ENCODE results near the gene LRRC9.

The LRRC9 gene

DNA sequence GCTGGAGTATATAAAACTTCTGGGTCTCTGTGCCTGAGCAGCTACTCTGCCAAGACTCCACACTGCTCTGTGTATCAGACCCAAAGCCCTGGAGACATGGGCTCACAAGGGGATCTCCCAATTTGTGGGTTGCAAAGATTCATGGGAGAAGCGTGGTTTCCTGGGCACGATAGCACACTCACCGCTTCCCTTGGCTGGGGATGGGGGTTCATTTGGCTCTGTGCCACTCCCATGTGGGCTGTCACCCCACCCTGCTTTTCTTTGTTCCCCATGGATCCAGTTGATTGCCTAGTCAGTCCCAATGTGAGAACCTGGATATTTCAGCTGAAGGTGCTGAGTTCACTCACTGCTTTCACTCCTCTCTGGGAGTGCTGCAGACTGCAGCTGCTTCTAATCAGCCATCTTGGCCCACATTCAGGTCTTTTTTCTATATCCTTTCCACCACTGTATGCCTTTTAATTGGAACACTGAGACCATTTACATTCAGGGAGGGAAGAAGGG lies 131.8 kb downstream of the LRRC9 start:
- Histone ChIP-seq H3K9me2 (replicated peaks; ENCODE audit: control insufficient read depth, low read length) (no peaks in the 10 kb centered on the region), H3K4me1 (ENCODE audit: control insufficient read depth, low read length) (no peaks in the 10 kb centered on the region), H3K4me2 (ENCODE audit: low read length) (no peak overlapping the region), H3K36me3 (ENCODE audit: control insufficient read depth, low read length) (no peaks in the 10 kb centered on the region), H3K4me3 (ENCODE audit: low read length) (no peak overlapping the region), H3K27ac (ENCODE audit: low read depth, low read length) (no peak overlapping the region), H4K20me1 (ENCODE audit: control insufficient read depth, insufficient read depth, low read depth, low read length) (no peaks in the 10 kb centered on the region), H3F3A (ENCODE audit: control insufficient read depth, insufficient read depth) (no peaks in the 10 kb centered on the region), H3K9me3 (ENCODE audit: control insufficient read depth, insufficient read depth, low read length) (no peaks in the 10 kb centered on the region), H3K27me3 (ENCODE audit: control insufficient read depth, low read length) (no peaks in the 10 kb centered on the region; the same call in 1 of the 2 replicates), H3K79me2 (ENCODE audit: control insufficient read depth, low read length) (no peaks in the 10 kb centered on the region)
- TF ChIP-seq EZH2phosphoT487 (IDR thresholded peaks at IDR 0.05; ENCODE audit: borderline replicate concordance, low read length) = no peak
- TF ChIP-seq, protein P1, sequence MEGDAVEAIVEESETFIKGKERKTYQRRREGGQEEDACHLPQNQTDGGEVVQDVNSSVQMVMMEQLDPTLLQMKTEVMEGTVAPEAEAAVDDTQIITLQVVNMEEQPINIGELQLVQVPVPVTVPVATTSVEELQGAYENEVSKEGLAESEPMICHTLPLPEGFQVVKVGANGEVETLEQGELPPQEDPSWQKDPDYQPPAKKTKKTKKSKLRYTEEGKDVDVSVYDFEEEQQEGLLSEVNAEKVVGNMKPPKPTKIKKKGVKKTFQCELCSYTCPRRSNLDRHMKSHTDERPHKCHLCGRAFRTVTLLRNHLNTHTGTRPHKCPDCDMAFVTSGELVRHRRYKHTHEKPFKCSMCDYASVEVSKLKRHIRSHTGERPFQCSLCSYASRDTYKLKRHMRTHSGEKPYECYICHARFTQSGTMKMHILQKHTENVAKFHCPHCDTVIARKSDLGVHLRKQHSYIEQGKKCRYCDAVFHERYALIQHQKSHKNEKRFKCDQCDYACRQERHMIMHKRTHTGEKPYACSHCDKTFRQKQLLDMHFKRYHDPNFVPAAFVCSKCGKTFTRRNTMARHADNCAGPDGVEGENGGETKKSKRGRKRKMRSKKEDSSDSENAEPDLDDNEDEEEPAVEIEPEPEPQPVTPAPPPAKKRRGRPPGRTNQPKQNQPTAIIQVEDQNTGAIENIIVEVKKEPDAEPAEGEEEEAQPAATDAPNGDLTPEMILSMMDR (IDR thresholded peaks at IDR 0.05; ENCODE audit: low read depth, low read length, poor library complexity, severe bottlenecking) = no peak

DNA sequence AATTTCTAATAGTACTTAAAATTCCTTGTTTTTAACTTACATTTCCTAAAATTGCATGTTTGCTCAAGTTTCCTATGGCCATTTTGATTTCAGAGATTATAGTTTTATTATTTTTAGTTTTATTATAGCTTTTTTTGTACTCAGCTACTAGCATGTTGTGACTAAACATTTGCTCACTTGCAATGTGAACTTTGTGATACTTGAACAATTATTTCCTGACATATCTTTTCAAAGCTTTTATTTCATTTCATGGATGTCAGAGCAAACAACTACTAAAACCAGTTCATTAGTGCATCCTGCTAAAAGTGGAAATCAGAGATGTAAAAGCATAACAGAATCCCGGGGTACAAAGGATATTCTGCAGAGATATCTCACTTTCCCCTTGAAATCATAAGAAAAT lies 138.1 kb downstream of the LRRC9 start:
- no peaks in the 10 kb centered on the region for H3K27me3 ChIP-seq (ENCODE audit: control insufficient read depth, low read length)
- no peak overlapping the region for H3K4me2 ChIP-seq (ENCODE audit: low read length)
- no peaks in the 10 kb centered on the region for H3K9me3 ChIP-seq (ENCODE audit: control insufficient read depth, insufficient read depth, low read length)
- no peak for TF ChIP-seq EZH2phosphoT487 (IDR thresholded peaks at IDR 0.05; ENCODE audit: borderline replicate concordance, low read length)
- TF ChIP-seq, protein P1 (IDR thresholded peaks at IDR 0.05; ENCODE audit: low read depth, low read length, poor library complexity, severe bottlenecking) = no peak
- no peaks in the 10 kb centered on the region for H3K79me2 ChIP-seq (ENCODE audit: control insufficient read depth, low read length)
- H3K27ac ChIP-seq (ENCODE audit: low read depth, low read length) = no peak overlapping the region
- no peaks in the 10 kb centered on the region for H3K9me2 ChIP-seq (replicated peaks; ENCODE audit: control insufficient read depth, low read length)
- H3K4me1 ChIP-seq (ENCODE audit: control insufficient read depth, low read length) = no peaks in the 10 kb centered on the region
- H3K4me3 ChIP-seq (ENCODE audit: low read length) = no peak overlapping the region
- no peaks in the 10 kb centered on the region for H3K36me3 ChIP-seq (ENCODE audit: control insufficient read depth, low read length)
- H4K20me1 ChIP-seq (ENCODE audit: control insufficient read depth, insufficient read depth, low read depth, low read length) = no peaks in the 10 kb centered on the region
- no peaks in the 10 kb centered on the region; the same call in 1 of the 2 replicates for H3F3A ChIP-seq (ENCODE audit: control insufficient read depth, insufficient read depth)

DNA sequence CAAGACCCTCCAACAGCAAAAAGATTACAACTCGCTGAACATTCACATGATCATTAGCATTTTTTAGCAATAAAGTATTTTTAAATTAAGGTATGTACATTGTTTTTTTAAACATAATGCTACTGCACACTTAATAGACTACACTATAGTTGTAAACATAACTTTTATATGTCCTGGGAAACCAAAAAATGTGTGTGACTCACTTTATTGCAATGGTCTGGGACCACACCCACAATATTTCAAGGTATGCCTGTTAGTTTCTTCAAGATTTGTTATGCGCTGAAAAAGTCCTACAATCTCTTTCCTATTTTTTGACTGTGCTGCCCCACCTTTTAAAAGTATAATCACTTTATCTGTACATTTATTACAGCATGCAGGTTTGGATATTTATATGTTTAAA lies 141.4 kb downstream of the LRRC9 start:
- H3F3A ChIP-seq (ENCODE audit: control insufficient read depth, insufficient read depth) = no peaks in the 10 kb centered on the region; the same call in 1 of the 2 replicates
- no peak for TF ChIP-seq EZH2phosphoT487 (IDR thresholded peaks at IDR 0.05; ENCODE audit: borderline replicate concordance, low read length)
- TF ChIP-seq, protein P1 (IDR thresholded peaks at IDR 0.05; ENCODE audit: low read depth, low read length, poor library complexity, severe bottlenecking) = no peak

More for the DNA sequence above, 141.4 kb downstream of the LRRC9 start:
- Histone ChIP-seq H3K27ac (ENCODE audit: low read depth, low read length) (no peak overlapping the region), H3K79me2 (ENCODE audit: control insufficient read depth, low read length) (no peaks in the 10 kb centered on the region), H3K4me3 (ENCODE audit: low read length) (no peak overlapping the region), H3K9me3 (ENCODE audit: control insufficient read depth, insufficient read depth, low read length) (no peaks in the 10 kb centered on the region), H3K4me1 (ENCODE audit: control insufficient read depth, low read length) (peaks cover 4% of the 10 kb centered on the region), H3K9me2 (replicated peaks; ENCODE audit: control insufficient read depth, low read length) (no peaks in the 10 kb centered on the region), H3K4me2 (ENCODE audit: low read length) (no peak overlapping the region), H4K20me1 (ENCODE audit: control insufficient read depth, insufficient read depth, low read depth, low read length) (no peaks in the 10 kb centered on the region), H3K36me3 (ENCODE audit: control insufficient read depth, low read length) (no peaks in the 10 kb centered on the region), H3K27me3 (ENCODE audit: control insufficient read depth, low read length) (no peaks in the 10 kb centered on the region)
